Testis (tissue), 2 donors: ENCODE measurements around the gene EIF4G3.

Experiments used
- CTCF ChIP-seq, 3 experiments: fragments of 450-650 bp in 2 of 3; fragments of 200-600 bp in 1 of 3; sonication (generic) in 1 of 3; IDR thresholded peaks; one replicate each; pipeline ENCODE4 v1.5.1; 2016 to 2019; ENCODE audit warnings: antibody characterized with exemption in 3 of 3, mild to moderate bottlenecking in 2 of 3, moderate library complexity in 1 of 3
- POLR2A ChIP-seq: fragments of 450-650 bp; IDR thresholded peaks from one replicate; pipeline ENCODE4 v1.6.1; 2017; ENCODE audit warnings: antibody characterized with exemption, mild to moderate bottlenecking, moderate library complexity

GRCh38 chr1:21149430-21149854 lies 27.3 kb downstream of the EIF4G3 start:
- TF ChIP-seq CTCF (IDR thresholded peaks at IDR 0.05) (no peak), POLR2A (no peak)
